Suprapubic skin (tissue), 4 donors: ENCODE results near the gene CDC42EP4. TPM values are rescaled to one million over a fixed set of nuclear protein-coding genes. Genes with fewer than 3 reads are reported as not detected.

Source experiments
- DNase-seq, 2 donors: peaks; one replicate each; pipeline ENCODE4 v3.0.0-alpha.2; 2019; ENCODE audit warnings: low spot score in 2 of 2
- H3K27ac ChIP-seq: fragments of 200-600 bp; sonication (generic); one replicate; pipeline ENCODE4 v1.5.1; 2019
- H3K27me3 ChIP-seq: fragments of 200-600 bp; sonication (generic); one replicate; pipeline ENCODE4 v1.5.1; 2019
- H3K36me3 ChIP-seq: fragments of 200-600 bp; sonication (generic); one replicate; pipeline ENCODE4 v1.5.1; 2019
- H3K4me1 ChIP-seq: fragments of 200-600 bp; sonication (generic); one replicate; pipeline ENCODE4 v1.5.1; 2019
- H3K4me3 ChIP-seq: fragments of 200-600 bp; sonication (generic); one replicate; pipeline ENCODE4 v1.5.1; 2019; ENCODE audit warnings: mild to moderate bottlenecking
- H3K9me3 ChIP-seq: fragments of 200-600 bp; sonication (generic); one replicate; pipeline ENCODE4 v1.5.1; 2019
- CTCF ChIP-seq, 2 donors: fragments of 200-600 bp in 1 of 2; fragments of 450-650 bp in 1 of 2; sonication (generic) in 1 of 2; IDR thresholded peaks; one replicate each; pipeline ENCODE4 v1.5.1; 2016 to 2019; ENCODE audit warnings: antibody characterized with exemption in 2 of 2, mild to moderate bottlenecking in 1 of 2, moderate library complexity in 1 of 2
- EP300 ChIP-seq: sonication (generic); formaldehyde crosslinking; IDR thresholded peaks from one replicate; pipeline ENCODE4 v1.6.1; 2017; ENCODE audit warnings: antibody characterized with exemption
- POLR2A ChIP-seq, 2 donors: fragments of 450-650 bp; IDR thresholded peaks; one replicate each; pipeline ENCODE4 v1.6.1; 2017; ENCODE audit warnings: antibody characterized with exemption in 2 of 2, mild to moderate bottlenecking in 2 of 2, moderate library complexity in 2 of 2
- POLR2AphosphoS5 ChIP-seq, 3 donors: sonication (generic); formaldehyde crosslinking; IDR thresholded peaks; one replicate each; pipeline ENCODE4 v1.6.1; 2017; ENCODE audit warnings: antibody characterized with exemption in 3 of 3
- WGBS: methylation state at CpG from one replicate; pipeline ENCODE4 v1.1.5; 2018; 5-methylcytosine and 5-hydroxymethylcytosine counted together
- total RNA-seq, 4 donors: library from RNA; depleted of rRNA; stranded (reverse); fragments of >200 nt; gene quantifications; one replicate each; pipeline ENCODE4 v1.1.0, GENCODE V29; 2016

Gene CDC42EP4
- total RNA-seq, 4 donors from 2014 or later = 60.0 to 86.8 (median 81.5) TPM

GRCh38 chr17:73343168-73343634 lies 31.4 kb upstream of the CDC42EP4 start:
- no peaks in the 10 kb centered on the region for H3K27me3 ChIP-seq
- H3K9me3 ChIP-seq = no peaks in the 10 kb centered on the region
- DNase-seq = peak in 1 of 2 donors; percentile 88
- H3K4me3 ChIP-seq = no peak overlapping the region
- peak overlapping the region; percentile 65 for H3K27ac ChIP-seq
- WGBS = 63% methylated on average over 15 of the region's 17 CpGs
- peaks cover 44% of the 10 kb centered on the region for H3K4me1 ChIP-seq
- TF ChIP-seq POLR2AphosphoS5 (IDR thresholded peaks at IDR 0.05) (no peak), CTCF (IDR thresholded peaks at IDR 0.05) (no peak)
- no peaks in the 10 kb centered on the region for H3K36me3 ChIP-seq

- 27% methylated on average over 6 of the region's 7 CpGs for WGBS
- no peak for TF ChIP-seq POLR2A (IDR thresholded peaks at IDR 0.05)
- H3K27me3 ChIP-seq = no peaks in the 10 kb centered on the region
- H3K36me3 ChIP-seq = no peaks in the 10 kb centered on the region
- H3K9me3 ChIP-seq = no peaks in the 10 kb centered on the region
- DNase-seq = no peak
- H3K4me3 ChIP-seq = no peak overlapping the region
- peaks cover 48% of the 10 kb centered on the region for H3K4me1 ChIP-seq
- peak overlapping the region; percentile 65 for H3K27ac ChIP-seq
Measured at GRCh38 chr17:73342541-73343167, 30.9 kb upstream of the CDC42EP4 start.

- TF ChIP-seq POLR2A (IDR thresholded peaks at IDR 0.05) (no peak), CTCF (IDR thresholded peaks at IDR 0.05) (no peak), POLR2AphosphoS5 (IDR thresholded peaks at IDR 0.05) (no peak), EP300 (no peak)
- Histone ChIP-seq H3K9me3 (no peaks in the 10 kb centered on the region), H3K4me1 (peaks cover 48% of the 10 kb centered on the region), H3K27me3 (no peaks in the 10 kb centered on the region), H3K36me3 (no peaks in the 10 kb centered on the region), H3K4me3 (no peak overlapping the region), H3K27ac (peak overlapping the region; percentile 65)
- DNase-seq = peak in 1 of 2 donors; percentile 82
- WGBS = 49% methylated on average over 12 of the region's 12 CpGs
Measured at GRCh38 chr17:73342050-73342522, 30.3 kb upstream of the CDC42EP4 start.

GRCh38 chr17:73341350-73342049 lies 29.7 kb upstream of the CDC42EP4 start:
- no peak for TF ChIP-seq POLR2AphosphoS5 (IDR thresholded peaks at IDR 0.05)
- no peak for TF ChIP-seq POLR2A (IDR thresholded peaks at IDR 0.05)
- no peak overlapping the region for H3K4me3 ChIP-seq
- no peak for DNase-seq
- peaks cover 50% of the 10 kb centered on the region for H3K4me1 ChIP-seq
- H3K9me3 ChIP-seq = no peaks in the 10 kb centered on the region
- WGBS = 35% methylated on average over 15 of the region's 15 CpGs
- H3K36me3 ChIP-seq = no peaks in the 10 kb centered on the region
- H3K27me3 ChIP-seq = no peaks in the 10 kb centered on the region
- peak overlapping the region; percentile 65 for H3K27ac ChIP-seq

GRCh38 chr17:73340093-73340596 lies 28.3 kb upstream of the CDC42EP4 start:
- Histone ChIP-seq H3K4me1 (peaks cover 58% of the 10 kb centered on the region), H3K4me3 (no peak overlapping the region), H3K36me3 (no peaks in the 10 kb centered on the region), H3K27ac (peak overlapping the region; percentile 66), H3K9me3 (no peaks in the 10 kb centered on the region), H3K27me3 (no peaks in the 10 kb centered on the region)
- DNase-seq = peak in 1 of 2 donors; percentile 78
- peak in 2 of 3 donors; percentile 61 to 70 for TF ChIP-seq POLR2AphosphoS5 (IDR thresholded peaks at IDR 0.05)
- peak in 1 of 2 donors; percentile 38 for TF ChIP-seq CTCF (IDR thresholded peaks at IDR 0.05)
- TF ChIP-seq EP300 = no peak
- WGBS = 30% methylated on average over 7 of the region's 7 CpGs

- WGBS = 91% methylated on average over 17 of the region's 22 CpGs
- peak in 1 of 2 donors; percentile 70 for DNase-seq
- H3K9me3 ChIP-seq = no peaks in the 10 kb centered on the region
- peaks cover 72% of the 10 kb centered on the region for H3K4me1 ChIP-seq
- TF ChIP-seq POLR2AphosphoS5 (IDR thresholded peaks at IDR 0.05) (no peak), POLR2A (IDR thresholded peaks at IDR 0.05) (no peak), CTCF (IDR thresholded peaks at IDR 0.05) (no peak), EP300 (no peak)
- no peak overlapping the region for H3K4me3 ChIP-seq
- H3K27ac ChIP-seq = peak overlapping the region; percentile 44
- no peaks in the 10 kb centered on the region for H3K27me3 ChIP-seq
- H3K36me3 ChIP-seq = no peaks in the 10 kb centered on the region
Measured at GRCh38 chr17:73338566-73339197, 26.9 kb upstream of the CDC42EP4 start.
